ENCODE measurements around the gene BCL11A.
"Not testable (repeated sequence)": the region's sequence is repeated elsewhere in the genome, so short reads cannot be mapped to it uniquely, and the experiment has no call there.

Gene BCL11A

DNA sequence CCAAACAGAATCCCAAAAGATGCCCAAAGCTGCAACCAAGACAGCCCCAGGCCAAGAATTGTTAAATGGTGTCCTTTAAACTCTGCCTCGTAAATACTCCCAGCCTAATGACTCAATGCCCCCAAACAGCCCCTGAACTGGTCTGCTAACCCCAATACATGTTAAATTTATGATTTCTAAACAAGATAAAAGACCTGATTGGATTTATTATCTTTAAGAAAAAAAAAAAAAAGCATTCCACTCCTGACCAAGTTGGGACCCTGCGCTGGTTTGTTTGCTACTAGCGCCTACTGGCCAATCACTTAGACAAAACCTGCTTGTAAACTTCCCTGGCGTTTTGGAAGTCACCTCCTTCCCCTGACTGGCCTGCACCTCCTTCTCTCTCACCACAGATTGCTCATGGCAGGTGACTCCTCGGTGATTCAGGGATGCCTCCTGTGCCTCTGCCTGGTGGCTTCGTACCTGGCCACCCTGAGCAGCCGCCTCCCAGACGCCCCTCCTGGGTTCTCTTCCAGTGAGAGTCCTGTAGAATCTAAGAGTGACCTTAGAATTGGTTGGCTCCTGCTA is 121.3 kb downstream of the BCL11A start:
- DNase-seq (ENCODE audit: low spot score), result no peak

DNA sequence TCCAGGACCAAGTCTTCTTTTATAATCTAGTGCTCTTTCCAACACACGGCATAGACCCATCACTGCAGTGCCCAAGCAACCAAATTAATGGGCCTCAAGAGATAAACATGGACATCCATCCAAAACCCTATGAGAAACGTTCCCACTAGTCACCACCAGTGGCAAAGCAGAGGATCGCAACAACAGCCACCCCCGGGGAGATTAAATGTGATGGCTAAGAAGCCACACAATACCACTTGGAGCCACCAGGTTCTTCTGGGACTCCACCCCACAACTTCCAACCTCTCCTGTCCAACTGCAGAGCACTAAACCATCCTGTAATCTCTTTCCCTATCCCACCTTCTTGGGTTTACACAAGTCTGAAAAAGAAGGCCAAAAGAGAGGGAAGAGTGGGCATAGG is 123.8 kb downstream of the BCL11A start:
- DNase-seq (ENCODE audit: low spot score), result no peak

DNA sequence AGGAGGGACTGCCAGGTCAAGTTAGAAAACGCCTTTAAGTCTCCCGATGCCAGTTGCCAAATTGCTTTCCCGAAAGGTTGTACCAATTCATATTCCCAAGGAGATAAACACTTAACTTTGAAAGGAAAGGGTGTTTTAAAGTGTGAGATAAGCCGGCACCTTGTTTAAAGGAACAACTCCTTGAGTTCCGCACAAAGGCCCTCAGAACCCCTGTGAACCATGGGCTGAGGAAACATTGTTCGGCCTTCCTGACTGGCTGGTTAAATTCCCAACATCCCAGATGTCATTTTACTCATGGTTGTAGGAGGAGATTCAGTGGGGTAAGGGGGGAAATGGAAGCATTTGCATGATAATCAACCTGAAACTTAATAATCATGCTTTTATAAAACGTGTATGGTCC is 126.6 kb downstream of the BCL11A start:
- no peak for DNase-seq (ENCODE audit: low spot score)

DNA sequence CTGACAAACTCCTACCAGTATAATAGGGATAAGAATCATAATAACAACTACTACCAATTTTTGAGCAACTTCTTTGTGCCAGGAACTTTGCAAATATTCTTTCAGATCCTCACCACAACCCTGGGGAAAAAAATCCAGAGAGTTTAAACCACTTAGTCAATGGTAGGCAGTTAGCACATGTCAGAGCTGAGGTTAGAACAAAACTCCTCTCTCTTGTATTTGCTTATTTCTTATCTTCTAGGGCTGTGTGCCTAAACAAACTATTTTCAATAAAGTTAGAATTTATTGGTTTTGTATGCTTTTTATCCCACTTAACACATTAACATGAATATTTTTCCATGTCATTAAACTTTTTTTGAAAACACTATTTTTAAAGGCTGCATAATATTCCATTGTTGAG is 127.1 kb downstream of the BCL11A start:
- DNase-seq (ENCODE audit: low spot score), result no peak

DNA sequence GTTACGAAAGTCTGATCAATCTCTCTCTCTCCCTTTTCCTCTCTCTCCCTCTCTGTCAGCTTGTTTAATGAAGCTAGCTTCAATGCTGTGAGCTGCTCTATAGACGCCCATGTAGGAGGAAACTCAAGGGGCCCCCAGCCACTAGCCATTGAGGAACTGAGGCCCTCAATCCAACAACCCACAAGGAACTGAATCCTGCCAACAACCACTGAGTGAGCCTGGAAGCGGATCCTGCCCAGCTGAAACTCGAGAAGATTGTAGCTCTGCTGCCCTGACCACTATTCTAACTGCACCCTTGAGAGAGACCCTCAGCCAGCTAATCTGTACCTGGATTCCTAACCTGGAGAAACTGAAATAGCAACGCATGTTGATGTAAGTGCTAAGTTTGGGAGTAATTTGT is 129.2 kb downstream of the BCL11A start:
- DNase-seq (ENCODE audit: low spot score), result no peak

DNA sequence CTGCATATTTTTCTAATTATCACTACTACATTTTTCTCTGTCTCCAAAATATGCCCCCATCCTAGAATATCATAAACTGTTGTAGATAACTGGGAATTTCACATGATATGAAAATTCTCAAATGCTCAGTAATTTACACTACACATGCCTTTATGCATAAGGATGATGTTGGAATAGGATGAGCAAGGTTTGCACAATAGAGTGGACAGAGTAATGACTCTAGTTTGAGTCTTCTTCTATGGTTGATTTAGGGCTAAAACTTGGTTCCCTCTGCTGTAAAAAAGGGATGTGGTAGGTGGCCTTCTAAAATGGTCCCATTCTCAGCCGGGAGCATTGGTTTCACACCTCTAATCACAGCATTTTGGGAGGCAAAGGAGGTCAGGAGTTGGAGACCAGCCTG is 129.9 kb downstream of the BCL11A start:
- DNase-seq (ENCODE audit: low spot score), result no peak

DNA sequence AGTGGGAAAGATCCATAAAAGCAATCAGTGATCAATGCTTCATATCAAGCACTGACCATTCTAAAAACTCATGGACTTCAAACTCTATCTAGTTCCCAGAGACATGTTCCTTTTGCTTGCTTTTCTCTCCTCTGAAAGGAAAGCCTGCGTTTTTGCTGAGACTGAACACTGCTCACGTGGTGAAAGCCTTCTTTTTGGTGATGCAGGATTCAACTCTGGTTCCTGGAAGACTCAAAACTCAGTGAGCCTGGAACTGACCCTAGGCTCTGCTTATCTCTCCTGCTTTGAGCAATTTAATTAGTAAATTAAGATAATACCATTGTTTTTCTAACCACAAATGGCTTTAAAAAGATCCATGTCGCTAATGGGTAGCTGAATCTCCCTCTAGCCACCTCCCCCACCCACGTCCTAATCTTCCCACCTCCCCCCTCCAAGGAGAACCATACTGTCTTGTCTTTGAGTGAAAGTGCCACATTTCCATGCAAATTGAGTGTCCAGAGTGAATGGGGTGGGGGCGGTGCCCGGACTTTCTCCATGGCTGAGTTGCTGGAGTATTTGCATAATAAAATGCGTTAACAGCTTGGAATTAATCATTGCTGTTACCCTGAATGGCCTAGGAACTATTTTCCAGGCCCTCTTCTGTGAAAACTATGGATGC is 130.5 kb downstream of the BCL11A start:
- DNase-seq (ENCODE audit: low spot score), result no peak

DNA sequence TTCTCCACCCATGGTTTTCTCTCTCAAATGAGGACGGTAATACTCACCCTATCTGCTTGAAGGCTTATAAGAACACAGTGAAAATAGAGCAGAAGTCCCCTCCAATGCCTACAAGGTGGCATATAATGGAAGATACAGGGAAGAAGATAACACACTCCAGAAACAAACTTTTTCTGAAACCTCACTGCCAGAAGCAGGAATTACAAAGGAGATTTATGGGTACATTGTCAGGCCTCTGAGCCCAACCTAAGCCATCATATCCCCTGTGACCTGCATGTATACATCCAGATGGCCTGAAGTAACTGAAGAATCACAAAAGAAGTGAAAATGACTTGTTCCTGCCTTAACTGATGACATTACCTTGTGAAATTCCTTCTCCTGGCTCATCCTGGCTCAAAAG is 136.2 kb downstream of the BCL11A start:
- DNase-seq (ENCODE audit: low spot score), result not testable (repeated sequence)

DNA sequence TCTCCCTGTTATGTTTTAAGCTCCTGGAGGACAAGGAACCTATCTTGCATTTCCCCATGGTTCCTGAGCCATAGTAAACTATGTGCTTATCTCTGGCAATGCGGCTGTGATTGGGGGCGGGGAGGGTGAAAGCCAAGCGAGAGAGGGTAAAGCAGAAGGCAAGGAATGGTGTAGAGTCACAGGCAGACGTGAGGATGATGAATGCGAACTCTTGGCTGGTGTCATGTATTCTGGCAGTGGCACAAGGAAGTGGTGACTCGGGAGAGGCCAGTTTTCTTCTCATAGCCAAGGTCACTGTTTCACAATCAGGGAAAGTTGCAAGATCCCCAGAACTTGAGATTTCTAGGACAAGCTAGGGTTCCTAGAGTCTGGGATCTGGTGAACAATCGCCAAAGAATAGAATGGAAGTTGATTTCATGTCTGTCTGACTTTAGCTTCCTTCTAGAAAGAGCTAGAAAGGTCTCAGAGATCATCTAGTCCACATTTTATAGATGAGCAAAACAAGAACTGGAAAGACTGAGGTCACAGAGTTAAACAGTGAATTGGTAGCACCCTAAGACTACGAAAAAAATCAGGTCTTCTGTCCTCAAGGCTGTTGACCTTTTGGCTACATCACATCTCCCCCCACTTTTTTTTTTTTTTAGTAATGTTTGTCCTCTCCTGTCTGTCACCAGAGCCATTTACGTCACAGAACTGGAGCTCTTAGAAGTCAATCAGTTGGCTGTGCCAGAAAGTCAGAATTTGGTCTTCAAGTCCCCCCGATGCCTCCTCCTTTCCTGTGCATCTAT is 137.0 kb downstream of the BCL11A start:
- DNase-seq (ENCODE audit: low spot score), result no peak

DNA sequence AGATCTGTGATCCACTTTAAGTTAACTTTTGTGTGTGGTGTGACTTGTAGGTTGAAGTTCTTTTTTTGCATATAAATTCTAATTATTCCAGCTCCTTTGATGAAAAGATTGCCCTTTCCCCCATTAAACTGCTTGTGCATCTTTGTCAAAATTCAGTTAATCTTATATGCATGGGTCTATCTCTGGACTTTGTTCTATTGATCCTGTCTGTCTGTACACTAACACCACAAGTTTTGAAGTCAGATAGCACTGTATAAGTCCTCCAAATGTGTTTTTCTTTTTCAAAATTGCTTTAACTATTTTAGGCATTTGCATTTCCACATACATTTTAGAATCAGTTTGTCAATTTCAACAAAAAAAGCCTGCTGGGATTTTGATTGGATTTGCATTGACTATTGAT is 137.6 kb downstream of the BCL11A start:
- no peak for DNase-seq (ENCODE audit: low spot score)

DNA sequence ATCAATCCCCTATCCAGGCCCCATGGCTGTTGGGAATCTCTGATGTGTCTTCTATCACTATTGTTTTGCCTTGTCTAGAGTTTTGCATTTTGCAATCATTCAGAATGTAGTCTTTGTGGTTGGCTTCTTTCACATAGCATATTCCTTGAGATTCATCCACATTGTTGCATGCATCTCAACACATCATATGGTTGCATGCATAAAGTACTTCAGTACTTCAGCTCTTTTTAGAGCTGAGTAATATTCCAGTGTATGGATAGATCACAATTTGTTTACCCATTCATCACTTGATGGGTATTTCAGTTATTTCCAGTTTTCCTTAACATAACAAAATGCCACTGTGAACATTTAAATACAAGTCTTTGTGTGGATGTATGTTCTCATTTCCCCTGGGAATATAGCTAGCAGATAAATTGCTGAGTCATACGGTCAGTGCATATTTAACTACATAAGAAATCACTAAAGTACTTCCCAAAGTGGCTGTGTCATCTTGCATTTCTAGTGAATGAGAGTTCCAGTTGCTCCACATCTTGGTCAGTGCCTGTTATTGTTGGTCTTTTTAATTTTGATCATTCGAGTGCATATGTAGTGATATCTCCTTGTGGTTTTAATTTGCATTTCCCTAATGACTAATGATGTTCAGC is 138.8 kb downstream of the BCL11A start:
- peak; percentile 59 for DNase-seq (ENCODE audit: low spot score)

DNA sequence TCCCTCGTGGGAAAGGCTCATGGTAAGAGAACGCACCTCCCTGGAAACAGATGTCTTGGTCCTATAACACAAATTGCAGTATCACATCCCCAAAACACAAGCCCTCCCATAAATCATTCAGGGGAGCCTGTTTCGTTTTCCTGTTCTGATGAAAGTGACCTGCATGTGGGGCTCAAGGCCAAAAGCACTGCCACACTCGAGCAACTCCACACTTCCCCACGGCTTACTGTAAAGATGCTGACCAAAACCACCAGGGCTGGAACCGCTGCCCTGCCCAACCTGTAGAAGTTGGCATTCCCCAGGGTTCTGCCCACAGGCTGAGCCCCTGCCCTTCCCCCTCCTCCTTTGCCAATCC is 139.7 kb downstream of the BCL11A start:
- DNase-seq (ENCODE audit: low spot score), result no peak

DNA sequence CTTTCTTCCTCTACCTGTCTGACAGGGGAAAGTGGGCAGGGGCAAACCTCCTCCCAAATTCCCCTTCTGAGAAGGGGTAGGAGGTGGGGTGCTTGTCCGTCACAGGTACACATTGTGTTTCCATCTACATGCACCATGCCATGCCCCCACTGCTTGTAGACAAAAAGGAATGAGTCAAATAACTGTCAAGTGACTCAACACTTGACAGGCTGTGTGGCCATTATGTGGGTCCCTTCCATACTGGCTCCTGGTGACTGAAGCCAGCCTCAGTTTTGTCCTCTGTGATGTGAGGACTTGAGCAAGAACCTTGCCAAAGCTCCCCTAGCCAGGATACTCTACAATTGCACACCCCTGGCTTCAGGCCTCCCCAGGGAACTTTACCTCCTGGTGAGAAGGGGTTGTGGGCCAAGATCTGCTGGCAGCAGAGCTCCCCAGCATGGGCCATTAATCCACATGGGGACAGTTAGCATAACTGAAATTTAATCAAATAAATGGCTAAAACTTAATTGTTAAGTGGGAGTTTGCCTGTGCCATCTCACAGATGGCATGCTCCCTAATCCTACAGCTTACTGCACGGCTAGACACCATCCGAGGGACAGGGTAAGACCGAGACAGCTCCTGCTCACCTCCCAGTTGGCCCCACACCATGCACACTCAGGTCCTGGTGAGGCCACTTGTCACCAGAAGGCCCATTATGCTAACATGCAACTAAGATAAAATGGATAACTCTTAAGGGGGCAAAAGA is 140.2 kb downstream of the BCL11A start:
- no peak for DNase-seq (ENCODE audit: low spot score)

DNA sequence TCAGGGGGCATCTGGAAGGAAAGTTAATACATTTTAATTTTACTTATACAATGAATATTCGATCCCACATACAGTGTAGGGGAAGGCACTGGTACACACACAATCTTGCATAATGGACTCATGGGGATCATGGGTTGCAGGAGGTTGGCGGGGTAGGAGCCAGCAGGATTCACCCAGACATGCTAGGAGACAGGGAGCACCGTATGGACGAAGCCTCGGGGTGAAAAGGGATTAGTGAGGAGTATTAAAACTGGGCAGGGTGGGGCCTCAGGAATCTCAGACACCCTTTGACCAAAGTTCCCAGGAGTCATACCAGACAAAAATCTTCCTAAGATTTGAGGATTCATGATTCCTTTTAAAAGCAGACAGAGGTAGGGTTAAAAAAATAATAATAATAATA is 140.8 kb downstream of the BCL11A start:
- DNase-seq (ENCODE audit: low spot score), result no peak

DNA sequence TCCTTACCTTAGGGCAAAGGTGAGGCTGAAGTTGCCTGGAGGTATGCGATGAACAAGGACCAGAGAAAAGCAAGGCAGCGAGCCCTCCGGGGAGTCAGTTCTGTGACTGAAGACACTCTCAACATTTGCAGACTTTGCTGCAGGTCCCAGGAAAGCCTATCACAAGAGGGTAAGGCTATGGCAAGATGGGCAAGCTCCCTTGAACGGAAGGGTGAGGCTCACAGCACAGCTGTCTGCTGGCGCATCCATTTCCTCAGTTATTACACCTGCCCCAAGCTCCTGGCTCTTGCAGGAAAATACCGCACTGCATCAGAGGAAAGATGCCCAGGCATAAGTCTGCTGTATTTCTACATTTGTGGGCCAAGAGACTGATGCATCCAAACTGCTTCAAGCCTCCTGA is 141.4 kb downstream of the BCL11A start:
- DNase-seq (ENCODE audit: low spot score), result no peak

DNA sequence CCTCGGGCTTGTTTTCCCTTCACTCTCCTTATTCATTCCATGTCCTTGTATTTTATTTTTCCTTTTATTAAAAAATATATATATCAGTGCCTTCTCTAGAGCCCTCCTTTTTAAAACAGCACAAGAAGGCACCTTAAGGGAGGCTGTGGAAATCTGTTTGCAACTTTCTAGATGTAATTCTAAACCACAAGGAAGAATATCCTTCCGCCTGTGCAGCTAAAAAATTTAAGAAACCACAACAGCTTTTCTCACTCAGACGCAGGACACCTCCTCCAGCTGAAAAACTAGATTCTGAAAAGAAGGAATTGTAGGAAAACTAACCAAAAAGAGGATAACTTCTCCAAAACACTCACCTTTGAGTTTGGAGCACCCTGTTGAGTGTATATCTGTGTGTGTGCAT is 142.2 kb downstream of the BCL11A start:
- no peak for DNase-seq (ENCODE audit: low spot score)

DNA sequence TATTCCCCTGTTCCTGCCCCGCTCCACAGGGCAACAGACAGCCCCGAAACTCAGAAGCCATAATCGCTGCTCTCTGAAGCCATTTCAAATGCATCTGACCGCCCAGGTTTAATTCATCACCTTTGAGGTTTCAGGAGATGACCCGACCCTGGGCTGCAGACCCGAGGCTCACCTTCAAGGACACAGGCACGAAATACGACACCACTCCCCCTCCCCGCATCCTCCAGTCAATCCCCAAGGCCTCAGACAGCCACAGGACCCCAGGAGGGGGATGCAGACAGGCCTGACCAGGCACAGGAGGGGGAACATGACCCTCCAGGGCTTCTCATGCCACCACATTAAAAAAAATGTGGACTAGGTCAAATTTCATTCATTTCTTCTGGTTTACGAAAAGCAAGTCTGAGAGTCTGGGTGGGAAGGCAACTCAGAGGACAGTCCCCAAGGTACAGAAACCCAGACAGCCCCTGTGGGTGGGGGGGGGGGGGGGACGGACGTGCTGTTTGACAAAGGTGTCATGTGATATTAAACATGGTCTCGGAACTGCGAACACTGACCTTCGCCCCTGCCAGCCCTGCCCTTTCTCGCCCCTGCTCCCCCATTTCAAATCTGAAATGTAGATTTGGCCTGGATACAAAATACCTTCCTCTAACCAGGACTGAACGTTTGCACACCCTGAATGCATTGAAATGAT is 142.9 kb downstream of the BCL11A start:
- DNase-seq (ENCODE audit: low spot score), result no peak

DNA sequence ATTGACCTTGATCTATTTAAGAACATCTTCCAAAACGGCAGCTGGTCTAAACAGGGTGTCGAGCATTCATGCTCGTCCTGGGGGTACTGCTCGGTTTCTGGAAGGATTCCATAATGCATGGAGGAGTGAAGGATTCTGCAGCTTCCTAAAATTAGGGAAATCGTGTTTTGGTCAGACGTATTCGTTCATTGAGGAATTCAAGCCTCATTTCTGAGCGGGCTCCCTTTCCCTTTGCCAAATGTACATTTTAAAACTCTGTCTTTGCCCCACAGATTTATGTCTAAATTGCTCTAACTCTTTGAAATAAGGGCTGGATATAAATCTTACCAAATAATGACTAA is 144.0 kb downstream of the BCL11A start:
- no peak for DNase-seq (ENCODE audit: low spot score)

DNA sequence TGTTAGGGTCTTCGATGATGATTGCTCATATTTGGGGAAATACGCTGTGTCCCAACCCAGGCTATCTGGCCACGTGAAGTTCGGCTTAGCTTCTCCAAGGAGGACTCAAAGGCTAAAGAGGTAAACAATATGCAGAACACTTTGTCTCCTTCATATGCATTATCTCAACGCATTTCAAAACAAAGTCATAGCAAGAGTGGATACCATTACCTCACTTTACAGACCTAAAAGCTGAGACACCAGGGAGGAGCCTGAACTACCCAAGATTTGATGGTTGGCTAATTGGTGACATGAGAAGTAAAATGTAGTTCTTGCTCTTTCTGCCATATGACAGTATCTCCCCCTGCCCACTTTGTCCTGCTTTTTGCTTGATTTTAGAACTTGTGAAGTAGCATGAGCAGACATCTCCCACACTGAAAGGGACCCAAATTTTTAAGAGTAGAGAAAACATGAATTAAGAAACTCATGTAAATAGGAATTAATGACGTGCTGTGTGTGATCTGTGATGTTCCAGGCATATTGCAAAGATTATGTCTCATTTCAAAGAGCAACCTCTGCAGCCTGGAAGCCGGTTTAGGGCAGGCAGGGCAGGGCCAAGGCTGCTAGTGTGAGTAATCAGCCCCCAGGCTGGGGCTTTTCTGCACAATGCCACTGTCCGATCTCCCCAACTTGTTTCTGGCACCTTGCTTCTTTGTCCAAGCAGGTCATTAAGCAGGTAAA is 144.5 kb downstream of the BCL11A start:
- no peak for DNase-seq (ENCODE audit: low spot score)

DNA sequence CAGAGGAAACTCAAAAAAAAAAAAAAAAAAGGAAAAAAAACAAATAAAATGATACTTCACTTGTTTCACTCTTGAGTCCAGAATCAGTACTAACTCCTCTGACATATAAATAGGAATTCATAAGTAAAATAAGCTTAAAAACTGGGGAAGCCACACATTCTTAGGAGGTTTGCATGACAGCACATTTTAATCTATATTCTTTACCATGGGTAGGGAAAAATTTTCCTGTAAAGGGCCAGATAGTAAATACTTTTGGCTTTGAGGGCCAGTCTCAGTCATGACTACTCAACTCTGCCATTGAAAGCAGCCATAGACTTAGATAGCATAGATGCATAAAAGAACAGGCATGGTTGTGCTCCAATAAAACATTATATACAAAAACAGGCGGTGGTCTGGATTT is 145.2 kb downstream of the BCL11A start:
- DNase-seq (ENCODE audit: low spot score), result no peak

DNA sequence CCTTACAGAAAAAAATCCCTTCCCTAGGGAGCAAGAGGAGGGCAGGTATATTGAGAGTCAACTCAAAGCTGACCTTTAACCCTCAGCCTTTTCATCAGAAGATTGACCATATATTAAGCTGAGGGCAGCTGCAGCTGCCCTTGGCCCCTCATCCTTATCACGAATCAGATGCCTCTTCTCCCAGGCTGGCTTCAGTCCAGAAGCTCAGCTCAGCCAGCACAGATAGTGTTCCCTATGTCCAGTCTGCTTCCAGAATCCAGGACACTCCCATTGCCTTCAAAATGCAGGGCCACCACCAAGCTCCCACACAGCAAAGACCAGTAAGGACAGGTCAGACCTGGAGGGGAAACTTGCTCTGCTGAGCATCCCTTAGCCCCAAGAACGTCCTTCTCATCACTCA is 146.1 kb downstream of the BCL11A start:
- no peak for DNase-seq (ENCODE audit: low spot score)

Measured in kidney capillary endothelial cell (primary cell).